H1 (cell line): ENCODE results near the gene GNB1L.

ENCODE experiments used
- CEBPB ChIP-seq: IDR thresholded peaks from 2 replicates; pipeline ENCODE4 v1.6.1; 2012; ENCODE audit warnings: low read depth, low read length
- CTCF ChIP-seq, 3 experiments: IDR thresholded peaks; 1 replicate in 2 of 3; 2 replicates in 1 of 3; pipeline versions ENCODE4 v1.5.1 to v1.6.1; 2011; ENCODE audit warnings: low read length in 3 of 3, mild to moderate bottlenecking in 3 of 3, inconsistent platforms in 2 of 3, low read depth in 1 of 3, moderate library complexity in 1 of 3; ENCODE audit not compliant: insufficient read depth in 1 of 3; ENCODE audit errors: control extremely low read depth in 1 of 3
- EZH2 ChIP-seq: fragments of 200-600 bp; sonication (generic); IDR thresholded peaks from 2 replicates; pipeline ENCODE4 v1.7.1; 2012; ENCODE audit warnings: low read depth, mild to moderate bottlenecking, moderate library complexity, low read length, inconsistent platforms; ENCODE audit not compliant: severe bottlenecking
- GABPA ChIP-seq: IDR thresholded peaks from 2 replicates; pipeline ENCODE4 v1.6.1; 2011; ENCODE audit warnings: mild to moderate bottlenecking, low read length, moderate library complexity, borderline replicate concordance; ENCODE audit not compliant: insufficient read depth
- HDAC2 ChIP-seq, 2 experiments: fragments of 300-600 bp in 1 of 2; sonication (generic) in 1 of 2; IDR thresholded peaks; 2 replicates each; pipeline ENCODE4 v1.6.1; 2011 to 2012; ENCODE audit warnings: low read depth in 2 of 2, low read length in 2 of 2, mild to moderate bottlenecking in 2 of 2, moderate library complexity in 2 of 2, borderline replicate concordance in 1 of 2, inconsistent platforms in 1 of 2
- KDM5A ChIP-seq: fragments of 200-600 bp; IDR thresholded peaks from 2 replicates; pipeline ENCODE4 v1.7.1; 2012; ENCODE audit warnings: mild to moderate bottlenecking, low read length, inconsistent platforms, mixed read lengths
- POLR2A ChIP-seq, 2 experiments: IDR thresholded peaks; 1 replicate in 1 of 2; 2 replicates in 1 of 2; pipeline ENCODE4 v1.6.1; 2011; ENCODE audit warnings: low read depth in 2 of 2, low read length in 2 of 2, mild to moderate bottlenecking in 2 of 2; ENCODE audit errors: control extremely low read depth in 1 of 2
- POLR2AphosphoS5 ChIP-seq: IDR thresholded peaks from 2 replicates; pipeline ENCODE4 v1.6.1; 2011; ENCODE audit warnings: low read depth, low read length
- RAD21 ChIP-seq, 2 experiments: IDR thresholded peaks in 1 of 2; conservative IDR thresholded peaks in 1 of 2; 2 replicates each; pipeline ENCODE4 v1.6.1; 2011; ENCODE audit warnings: low read depth in 2 of 2, low read length in 2 of 2, improper control_type of control experiment in 1 of 2, inconsistent platforms in 1 of 2, mild to moderate bottlenecking in 1 of 2, moderate library complexity in 1 of 2
- RNF2 ChIP-seq: fragments of 200-900, 300-1000 bp; sonication (generic); IDR thresholded peaks from 2 replicates; pipeline ENCODE4 v1.7.1; 2016; ENCODE audit warnings: borderline replicate concordance, low read depth, mild to moderate bottlenecking, antibody characterized with exemption, low read length; ENCODE audit not compliant: poor library complexity, severe bottlenecking; ENCODE audit errors: missing control alignments
- SAP30 ChIP-seq: fragments of 300-600 bp; sonication (generic); IDR thresholded peaks from 2 replicates; pipeline ENCODE4 v1.7.1; 2012; ENCODE audit warnings: low read length, moderate library complexity, mild to moderate bottlenecking, inconsistent platforms; ENCODE audit not compliant: insufficient read depth, insufficient replicate concordance
- TF ChIP-seq, protein P1 (sequence below): IDR thresholded peaks from 2 replicates; pipeline ENCODE4 v1.6.1; 2011; ENCODE audit warnings: low read length, improper control_type of control experiment

- no peak for TF ChIP-seq CTCF (IDR thresholded peaks at IDR 0.05; ENCODE audit: control extremely low read depth in 1 of 3, insufficient read depth in 1 of 3, low read depth in 1 of 3, low read length in 3 of 3)
- no peak for TF ChIP-seq HDAC2 (IDR thresholded peaks at IDR 0.05; ENCODE audit: borderline replicate concordance in 1 of 2, low read depth in 2 of 2, low read length in 2 of 2)
- TF ChIP-seq SAP30, result no peak
- no peak for TF ChIP-seq POLR2AphosphoS5
- TF ChIP-seq EZH2, result no peak
- no peak for TF ChIP-seq POLR2A (IDR thresholded peaks at IDR 0.05; ENCODE audit: control extremely low read depth in 1 of 2, low read depth in 2 of 2, low read length in 2 of 2)
- TF ChIP-seq RAD21 (IDR thresholded peaks at IDR 0.05 in 1 of 2, conservative IDR thresholded peaks at IDR 0.05 in 1 of 2; ENCODE audit: low read depth in 2 of 2, low read length in 2 of 2), result no peak
- TF ChIP-seq, protein P1, sequence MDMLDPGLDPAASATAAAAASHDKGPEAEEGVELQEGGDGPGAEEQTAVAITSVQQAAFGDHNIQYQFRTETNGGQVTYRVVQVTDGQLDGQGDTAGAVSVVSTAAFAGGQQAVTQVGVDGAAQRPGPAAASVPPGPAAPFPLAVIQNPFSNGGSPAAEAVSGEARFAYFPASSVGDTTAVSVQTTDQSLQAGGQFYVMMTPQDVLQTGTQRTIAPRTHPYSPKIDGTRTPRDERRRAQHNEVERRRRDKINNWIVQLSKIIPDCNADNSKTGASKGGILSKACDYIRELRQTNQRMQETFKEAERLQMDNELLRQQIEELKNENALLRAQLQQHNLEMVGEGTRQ, result no peak
- TF ChIP-seq GABPA, result no peak
- TF ChIP-seq CEBPB, result no peak
- no peak for TF ChIP-seq RNF2
- no peak for TF ChIP-seq KDM5A
These were observed 46.2 kb upstream of the GNB1L start for GRCh38 chr22:19900707-19901436.
